H1 (cell line): ENCODE results near the gene GRK6. TPM values are rescaled to one million over a fixed set of nuclear protein-coding genes. Genes with fewer than 3 reads are reported as not detected.

Experiments
- CTCF ChIA-PET: fragments of 300-600 bp; sonication (Branson Sonifier 250); formaldehyde crosslinking; loops from one replicate; lab custom pipeline; 2021; ENCODE audit not compliant: partially characterized antibody; lab: Charles Lee
- POLR2A ChIA-PET: fragments of 300-600 bp; sonication (Branson Sonifier 250); formaldehyde crosslinking; loops from one replicate; lab custom pipeline; 2021; ENCODE audit warnings: inconsistent platforms; ENCODE audit not compliant: partially characterized antibody; lab: Charles Lee
- DNase-seq, 2 experiments: peaks; one replicate each; pipeline versions ENCODE4 v3.0.0 to v3.0.0-alpha.2; 2010 to 2022; ENCODE audit warnings: low spot score in 2 of 2, low read depth in 1 of 2, mixed read lengths in 1 of 2
- FAIRE-seq: peaks from 2 replicates; lab custom pipeline; 2011; peaks lifted over from hg19 to GRCh38; lab: Jason Lieb, UNC
- H2AFZ ChIP-seq: 2 replicates; pipeline ENCODE4 v1.8.1; 2012; ENCODE audit warnings: low read length, inconsistent platforms
- H2AK5ac ChIP-seq: 2 replicates; pipeline ENCODE4 v1.6.1; 2013; ENCODE audit warnings: low read depth, low read length
- H2BK120ac ChIP-seq: replicated peaks from 2 replicates; pipeline ENCODE3; 2013; ENCODE audit warnings: low read depth, low read length, inconsistent platforms
- H2BK12ac ChIP-seq: 2 replicates; pipeline ENCODE4 v1.6.1; 2013; ENCODE audit warnings: low read depth, low read length
- H2BK15ac ChIP-seq: 2 replicates; pipeline ENCODE4 v1.6.1; 2013; ENCODE audit warnings: low read length
- H2BK20ac ChIP-seq: 2 replicates; pipeline ENCODE4 v1.6.1; 2013; ENCODE audit warnings: low read length
- H2BK5ac ChIP-seq: 2 replicates; pipeline ENCODE4 v1.6.1; 2013; ENCODE audit warnings: low read depth, low read length
- H3K14ac ChIP-seq: 2 replicates; pipeline ENCODE4 v1.6.1; 2013; ENCODE audit warnings: inconsistent platforms; ENCODE audit not compliant: insufficient read length
- H3K18ac ChIP-seq: 2 replicates; pipeline ENCODE4 v1.6.1; 2013; ENCODE audit warnings: low read length; ENCODE audit errors: extremely low read depth
- H3K23ac ChIP-seq: 2 replicates; pipeline ENCODE4 v1.6.1; 2013; ENCODE audit warnings: inconsistent platforms; ENCODE audit not compliant: insufficient read length
- H3K23me2 ChIP-seq: 2 replicates; pipeline ENCODE4 v1.6.1; 2013; ENCODE audit warnings: low read depth, low read length
- H3K27ac ChIP-seq: 2 replicates; pipeline ENCODE4 v1.6.1; 2011; ENCODE audit warnings: low read depth, low read length, inconsistent platforms
- H3K27me3 ChIP-seq, 4 experiments: replicated peaks in 1 of 4; 1 replicate in 1 of 4; 2 replicates in 3 of 4; pipeline versions ENCODE4 v1.6.1 to v1.8.1; 2011 to 2013; ENCODE audit warnings: low read length in 3 of 4, mild to moderate bottlenecking in 3 of 4, inconsistent platforms in 2 of 4, mixed read lengths in 2 of 4, moderate library complexity in 1 of 4; ENCODE audit not compliant: control insufficient read depth in 3 of 4, insufficient read depth in 3 of 4; ENCODE audit errors: extremely low read depth in 1 of 4
- H3K36me3 ChIP-seq, 4 experiments: 2 replicates each; pipeline versions ENCODE4 v1.6.1 to v1.8.1; 2011 to 2013; ENCODE audit warnings: mild to moderate bottlenecking in 4 of 4, low read length in 3 of 4, moderate library complexity in 2 of 4, control low read depth in 1 of 4, inconsistent platforms in 1 of 4; ENCODE audit not compliant: insufficient read depth in 4 of 4, control insufficient read depth in 2 of 4
- H3K4ac ChIP-seq: replicated peaks from 2 replicates; pipeline ENCODE3; 2013; ENCODE audit warnings: low read length, low read depth, mixed read lengths, inconsistent platforms; ENCODE audit not compliant: insufficient read length
- H3K4me1 ChIP-seq, 4 experiments: replicated peaks in 1 of 4; 1 replicate in 1 of 4; 2 replicates in 3 of 4; pipeline versions ENCODE4 v1.6.1 to v1.8.1; 2011 to 2013; ENCODE audit warnings: low read length in 3 of 4, inconsistent platforms in 2 of 4, mixed read lengths in 1 of 4; ENCODE audit not compliant: insufficient read depth in 4 of 4, control insufficient read depth in 3 of 4
- H3K4me2 ChIP-seq, 2 experiments: 2 replicates each; pipeline versions ENCODE4 v1.6.1 to v1.8.1; 2011 to 2013; ENCODE audit warnings: low read depth in 2 of 2, low read length in 2 of 2, control low read depth in 1 of 2, inconsistent platforms in 1 of 2, mild to moderate bottlenecking in 1 of 2; ENCODE audit not compliant: insufficient read depth in 1 of 2
- H3K4me3 ChIP-seq, 4 experiments: fragments of 200-600, 300-600 bp in 1 of 4; sonication (generic), shearing (Covaris generic), sonication (Bioruptor Twin) in 1 of 4; 2 replicates each; pipeline versions ENCODE4 v1.5.1 to v1.8.1; 2011 to 2016; ENCODE audit warnings: low read length in 4 of 4, low read depth in 3 of 4, control low read depth in 2 of 4, inconsistent platforms in 2 of 4, mild to moderate bottlenecking in 2 of 4, mixed read lengths in 1 of 4, moderate library complexity in 1 of 4; ENCODE audit not compliant: insufficient read depth in 2 of 4; ENCODE audit errors: extremely low read depth in 1 of 4
- H3K56ac ChIP-seq: replicated peaks from 2 replicates; pipeline ENCODE3; 2013; ENCODE audit warnings: low read depth, mild to moderate bottlenecking, mixed read lengths, low read length, inconsistent platforms; ENCODE audit not compliant: insufficient read length
- H3K79me1 ChIP-seq: 2 replicates; pipeline ENCODE4 v1.6.1; 2013; ENCODE audit warnings: low read depth, low read length, control low read depth
- H3K79me2 ChIP-seq, 2 experiments: 2 replicates each; pipeline versions ENCODE4 v1.6.1 to v1.8.1; 2012 to 2013; ENCODE audit warnings: low read length in 2 of 2, mild to moderate bottlenecking in 2 of 2, inconsistent platforms in 1 of 2; ENCODE audit not compliant: insufficient read depth in 2 of 2, control insufficient read depth in 1 of 2
- H3K9ac ChIP-seq, 4 experiments: replicated peaks in 1 of 4; 1 replicate in 1 of 4; 2 replicates in 3 of 4; pipeline versions ENCODE4 v1.6.1 to v1.8.1; 2011 to 2013; ENCODE audit warnings: low read depth in 3 of 4, low read length in 3 of 4, control low read depth in 2 of 4, mild to moderate bottlenecking in 2 of 4, moderate library complexity in 2 of 4, inconsistent platforms in 1 of 4; ENCODE audit errors: extremely low read depth in 1 of 4
- H3K9me3 ChIP-seq, 2 experiments: 2 replicates each; pipeline versions ENCODE4 v1.6.1 to v1.8.1; 2012 to 2013; ENCODE audit warnings: mild to moderate bottlenecking in 2 of 2, moderate library complexity in 2 of 2, control low read depth in 1 of 2, inconsistent platforms in 1 of 2, low read depth in 1 of 2, low read length in 1 of 2, mixed read lengths in 1 of 2; ENCODE audit not compliant: insufficient read depth in 2 of 2
- H4K20me1 ChIP-seq, 2 experiments: replicated peaks in 1 of 2; 2 replicates each; pipeline versions ENCODE3 to v1.8.1; 2011 to 2013; ENCODE audit warnings: inconsistent platforms in 2 of 2, low read length in 2 of 2, mild to moderate bottlenecking in 1 of 2; ENCODE audit not compliant: insufficient read depth in 2 of 2, control insufficient read depth in 1 of 2
- H4K5ac ChIP-seq: 2 replicates; pipeline ENCODE4 v1.6.1; 2013; ENCODE audit warnings: low read length, low read depth, mixed read lengths, inconsistent platforms; ENCODE audit not compliant: insufficient read length
- H4K8ac ChIP-seq: 2 replicates; pipeline ENCODE4 v1.8.0; 2013; ENCODE audit warnings: mild to moderate bottlenecking, moderate library complexity, low read length, inconsistent platforms; ENCODE audit not compliant: insufficient read depth; ENCODE audit errors: extremely low read depth
- H4K91ac ChIP-seq: replicated peaks from 2 replicates; pipeline ENCODE3; 2013; ENCODE audit warnings: low read length, mixed read lengths, inconsistent platforms; ENCODE audit not compliant: insufficient read length
- POLR2A ChIP-seq, 2 experiments: IDR thresholded peaks; 1 replicate in 1 of 2; 2 replicates in 1 of 2; pipeline ENCODE4 v1.6.1; 2011; ENCODE audit warnings: low read depth in 2 of 2, low read length in 2 of 2, mild to moderate bottlenecking in 2 of 2; ENCODE audit errors: control extremely low read depth in 1 of 2
- POLR2AphosphoS5 ChIP-seq: IDR thresholded peaks from 2 replicates; pipeline ENCODE4 v1.6.1; 2011; ENCODE audit warnings: low read depth, low read length
- RFX5 ChIP-seq: IDR thresholded peaks from 2 replicates; pipeline ENCODE4 v1.6.1; 2011; ENCODE audit warnings: low read depth, low read length, improper control_type of control experiment, borderline replicate concordance
- WGBS, 2 experiments: shearing (Covaris generic) in 1 of 2; methylation state at CpG; one replicate each; pipeline versions ENCODE4 v1.1.6 to v1.1.7; 2013 to 2015; ENCODE audit warnings: low lambda C conversion rate in 2 of 2, mixed read lengths in 2 of 2, inconsistent platforms in 1 of 2, low coverage in 1 of 2, missing lambda C conversion rate in 1 of 2; ENCODE audit not compliant: insufficient replicate concordance in 2 of 2, insufficient coverage in 1 of 2, insufficient read length in 1 of 2; ENCODE audit errors: extremely low coverage in 1 of 2, missing lambda C conversion rate in 1 of 2; 5-methylcytosine and 5-hydroxymethylcytosine counted together
- polyA plus RNA-seq, 7 experiments: library from polyadenylated mRNA; depleted of rRNA in 3 of 7; stranded (reverse) in 5 of 7; unstranded in 2 of 7; fragments of >200 nt in 5 of 7; fragments of 200-250 nt in 2 of 7; gene quantifications; 1 replicate in 5 of 7; 2 replicates in 1 of 7; 4 replicates in 1 of 7; pipeline versions ENCODE4 v1.2.1 to v1.2.3, GENCODE V29; 2011 to 2013; ENCODE audit warnings: missing spikeins in 2 of 7, mixed read lengths in 2 of 7
- total RNA-seq: library from RNA; stranded (reverse); fragmentation: NEBNext Ultra II Directional; extraction: Animal tissue kit (Norgen Biotek cat#: 25700); gene quantifications from 2 replicates; pipeline ENCODE4 v1.2.1, GENCODE V29; 2021

Gene GRK6
- total and polyA plus RNA-seq, 2 of the 8 experiments (the other 6 are each of a cell fraction or from before 2014, with no cell fraction given) = 31.8 to 57.8 TPM

GRCh38 chr5:177459819-177460628 lies 33.5 kb downstream of the GRK6 start:
- no peak overlapping the region for H3K4me2 ChIP-seq
- DNase-seq (no peak), FAIRE-seq (no peak)
- no peak overlapping the region for H2BK15ac ChIP-seq
- H3K27ac ChIP-seq = no peak overlapping the region; the same call in 1 of the 2 replicates
- peaks cover 22 to 64% (median 50%) of the 10 kb centered on the region in 4 experiments for H3K36me3 ChIP-seq
- ChIA-PET POLR2A (interaction anchor here (0.9 to 67.5 kb wide), 3 partner anchors 9 to 57 kb away, joined by 3 to 3349 read pairs (median 3349); partner anchors contain the start of genes DBN1, DDX41, DOK3 and PDLIM7), CTCF (interaction anchor here (1.0 to 5.5 kb wide), 8 partner anchors 11 to 151 kb away, joined by 3 to 64 read pairs (median 4); partner anchors contain the start of gene DBN1)
- H3K79me1 ChIP-seq = peaks cover 3% of the 10 kb centered on the region; the same call in 1 of the 2 replicates
- no peak overlapping the region for H3K14ac ChIP-seq
- no peak overlapping the region for H2BK5ac ChIP-seq
- WGBS, 2 experiments = 96% methylated on average over 25 of the region's 28 CpGs; no CpG with 5 or more reads in 1 of the 2 experiments
- H4K20me1 ChIP-seq = peaks cover 27 to 41% of the 10 kb centered on the region in 2 experiments
- H3K79me2 ChIP-seq = peaks cover 0 to 4% of the 10 kb centered on the region in 2 experiments; a peak in 2 of 4 replicates
- H3K4me3 ChIP-seq = no peak overlapping the region
- no peak overlapping the region for H3K9ac ChIP-seq
- no peak overlapping the region for H2BK12ac ChIP-seq
- no peak overlapping the region for H3K18ac ChIP-seq
- TF ChIP-seq RFX5 (no peak), POLR2AphosphoS5 (0 out of 2 replicates have a peak, but pooled peaks have one; percentile 59), POLR2A (IDR thresholded peaks at IDR 0.05; ENCODE audit: control extremely low read depth in 1 of 2, low read depth in 2 of 2, low read length in 2 of 2) (peak in 1 of 2 experiments; percentile 32; a peak in 1 of 3 replicates)
- no peaks in the 10 kb centered on the region for H3K27me3 ChIP-seq
- H4K91ac ChIP-seq = no peak overlapping the region
- H2BK20ac ChIP-seq = no peak overlapping the region
- no peak overlapping the region for H4K5ac ChIP-seq
- no peak overlapping the region for H3K56ac ChIP-seq
- H3K23me2 ChIP-seq = peaks cover 7% of the 10 kb centered on the region; the same call in 1 of the 2 replicates
- no peak overlapping the region for H2AFZ ChIP-seq
- no peak overlapping the region for H3K4ac ChIP-seq
- no peaks in the 10 kb centered on the region for H3K9me3 ChIP-seq
- no peak overlapping the region for H2BK120ac ChIP-seq
- H3K4me1 ChIP-seq = peaks cover 0 to 11% (median 5%) of the 10 kb centered on the region in 4 experiments; a peak in 4 of 7 replicates
- H3K23ac ChIP-seq = no peak overlapping the region
- no peak overlapping the region for H4K8ac ChIP-seq
- H2AK5ac ChIP-seq = no peak overlapping the region
